ENCODE results near the gene UGT1A5. TPM values are rescaled to one million over a fixed set of nuclear protein-coding genes. Genes with fewer than 3 reads are reported as not detected.

The UGT1A5 gene
- total RNA-seq (ENCODE audit: insufficient read depth, low replicate concordance): not detected

- DNase-seq (ENCODE audit: low spot score): no peak
Observed at GRCh38 chr2:233712611-233713261, at the start of gene UGT1A5. UGT1A5 (plus strand) TSS chr2:233712907; CDS start chr2:233712992, 85 bp downstream.

- no peak for DNase-seq (ENCODE audit: low spot score)
Observed at GRCh38 chr2:233663911-233664310, 48.8 kb upstream of the UGT1A5 start.

GRCh38 chr2:233668605-233669260 is 44.0 kb upstream of the UGT1A5 start:
- DNase-seq (ENCODE audit: low spot score): no peak

- no peak for DNase-seq (ENCODE audit: low spot score)
Observed at GRCh38 chr2:233671290-233672161, 41.2 kb upstream of the UGT1A5 start, which contains the start of gene UGT1A9. UGT1A9 (plus strand) TSS chr2:233671898; CDS start chr2:233671935, 37 bp downstream.

- no peak for DNase-seq (ENCODE audit: low spot score)
Observed at GRCh38 chr2:233672886-233673285, 39.8 kb upstream of the UGT1A5 start.

- DNase-seq (ENCODE audit: low spot score): no peak
Observed at GRCh38 chr2:233673896-233674295, 38.8 kb upstream of the UGT1A5 start.

GRCh38 chr2:233674314-233674713 is 38.4 kb upstream of the UGT1A5 start:
- no peak for DNase-seq (ENCODE audit: low spot score)

- DNase-seq (ENCODE audit: low spot score): no peak
Observed at GRCh38 chr2:233674995-233675394, 37.7 kb upstream of the UGT1A5 start.

- no peak for DNase-seq (ENCODE audit: low spot score)
Observed at GRCh38 chr2:233676046-233676445, 36.7 kb upstream of the UGT1A5 start.

- DNase-seq (ENCODE audit: low spot score): no peak
Observed at GRCh38 chr2:233679196-233679595, 33.5 kb upstream of the UGT1A5 start.

- no peak for DNase-seq (ENCODE audit: low spot score)
Observed at GRCh38 chr2:233680361-233681045, 32.2 kb upstream of the UGT1A5 start.

GRCh38 chr2:233681521-233682099 is 31.1 kb upstream of the UGT1A5 start, which contains the start of gene UGT1A7:
UGT1A7 (plus strand) TSS chr2:233681901; CDS start chr2:233681938, 37 bp downstream.
- no peak for DNase-seq (ENCODE audit: low spot score)

- DNase-seq (ENCODE audit: low spot score): no peak
Observed at GRCh38 chr2:233684640-233685039, 28.1 kb upstream of the UGT1A5 start.

- no peak for DNase-seq (ENCODE audit: low spot score)
Observed at GRCh38 chr2:233686928-233687327, 25.8 kb upstream of the UGT1A5 start.

GRCh38 chr2:233688341-233688740 is 24.4 kb upstream of the UGT1A5 start:
- DNase-seq (ENCODE audit: low spot score): no peak

GRCh38 chr2:233689031-233689430 is 23.7 kb upstream of the UGT1A5 start:
- DNase-seq (ENCODE audit: low spot score): no peak

- DNase-seq (ENCODE audit: low spot score): no peak
Observed at GRCh38 chr2:233689501-233689900, 23.2 kb upstream of the UGT1A5 start.

GRCh38 chr2:233690444-233690843 is 22.3 kb upstream of the UGT1A5 start:
- no peak for DNase-seq (ENCODE audit: low spot score)

GRCh38 chr2:233691443-233692433 is 21.0 kb upstream of the UGT1A5 start:
- peak; percentile 6 for DNase-seq (ENCODE audit: low spot score)

GRCh38 chr2:233692648-233693047 is 20.1 kb upstream of the UGT1A5 start, which contains the start of gene UGT1A6:
UGT1A6 (plus strand) TSS chr2:233692890; CDS start chr2:233693005, 115 bp downstream.
- no peak for DNase-seq (ENCODE audit: low spot score)

All from umbilical cord (tissue), 2 donors.